Fibroblast of the aortic adventitia (primary cell): ENCODE results near the gene BTG2. TPM values are rescaled to one million over a fixed set of nuclear protein-coding genes. Genes with fewer than 3 reads are reported as not detected.
A peak's percentile ranks its signal among the peaks of the same experiment; 100 is the strongest.

Source experiments
- DNase-seq: peaks from one replicate; pipeline ENCODE4 v3.0.0-alpha.2; 2010; ENCODE audit warnings: low read depth
- H3K4me3 ChIP-seq: 2 replicates; pipeline ENCODE4 v1.5.1; 2011; ENCODE audit warnings: low read depth, mild to moderate bottlenecking, control low read depth, low read length, moderate library complexity
- CTCF ChIP-seq: IDR thresholded peaks from 2 replicates; pipeline ENCODE4 v1.5.1; 2011; ENCODE audit warnings: mild to moderate bottlenecking, low read length, control low read depth, inconsistent platforms; ENCODE audit not compliant: insufficient read depth
- total RNA-seq: library from RNA; depleted of rRNA; stranded (reverse); fragments of >200 nt; gene quantifications from 2 replicates; pipeline ENCODE4 v1.2.3, GENCODE V29; 2012; ENCODE audit warnings: low replicate concordance

Gene BTG2
- total RNA-seq, 1 donor = 16.7 TPM

- no peak for TF ChIP-seq CTCF
- no peak for DNase-seq
- H3K4me3 ChIP-seq = peak overlapping the region; percentile 77
Observed at GRCh38 chr1:203267912-203268311, 37.4 kb upstream of the BTG2 start.

- DNase-seq = peak; percentile 83
- peak; percentile 93 for TF ChIP-seq CTCF
Observed at GRCh38 chr1:203268901-203269653, 36.2 kb upstream of the BTG2 start.

GRCh38 chr1:203269654-203270020, 35.7 kb upstream of the BTG2 start:
- no peak for TF ChIP-seq CTCF
- no peak for DNase-seq
- H3K4me3 ChIP-seq = no peak overlapping the region

More at GRCh38 chr1:203268901-203269653, 36.2 kb upstream of the BTG2 start:
- H3K4me3 ChIP-seq = no peak overlapping the region

- H3K4me3 ChIP-seq = no peak overlapping the region
- no peak for TF ChIP-seq CTCF
- DNase-seq = no peak
Observed at GRCh38 chr1:203270448-203270847, 34.9 kb upstream of the BTG2 start.

GRCh38 chr1:203271018-203271743, 34.1 kb upstream of the BTG2 start:
- peak; percentile 75 for DNase-seq
- TF ChIP-seq CTCF = no peak
- no peak overlapping the region for H3K4me3 ChIP-seq

GRCh38 chr1:203271962-203272632, 33.2 kb upstream of the BTG2 start:
- H3K4me3 ChIP-seq = no peak overlapping the region
- TF ChIP-seq CTCF = no peak
- DNase-seq = no peak
